ENCODE results near the gene KIF6.

DNA sequence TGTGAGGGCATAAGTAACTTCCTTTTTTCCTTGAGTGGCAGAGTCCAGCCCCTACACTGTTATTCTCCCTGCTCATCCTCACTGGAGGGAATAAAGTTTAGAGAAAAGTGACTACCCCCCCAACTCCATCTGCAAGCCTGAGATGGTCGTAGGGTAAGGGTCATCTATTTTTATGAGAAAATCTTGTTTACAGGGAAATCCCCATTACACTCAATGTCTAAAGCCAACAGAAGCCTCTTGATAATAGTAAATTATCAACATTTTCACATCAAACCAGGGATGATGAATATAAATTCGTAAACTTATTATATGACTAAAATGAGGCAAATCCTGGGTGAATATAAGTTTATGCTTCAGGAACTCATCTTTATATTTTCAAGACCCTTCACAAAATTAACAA is 228.8 kb downstream of the KIF6 start:
- TF ChIP-seq, protein P1, sequence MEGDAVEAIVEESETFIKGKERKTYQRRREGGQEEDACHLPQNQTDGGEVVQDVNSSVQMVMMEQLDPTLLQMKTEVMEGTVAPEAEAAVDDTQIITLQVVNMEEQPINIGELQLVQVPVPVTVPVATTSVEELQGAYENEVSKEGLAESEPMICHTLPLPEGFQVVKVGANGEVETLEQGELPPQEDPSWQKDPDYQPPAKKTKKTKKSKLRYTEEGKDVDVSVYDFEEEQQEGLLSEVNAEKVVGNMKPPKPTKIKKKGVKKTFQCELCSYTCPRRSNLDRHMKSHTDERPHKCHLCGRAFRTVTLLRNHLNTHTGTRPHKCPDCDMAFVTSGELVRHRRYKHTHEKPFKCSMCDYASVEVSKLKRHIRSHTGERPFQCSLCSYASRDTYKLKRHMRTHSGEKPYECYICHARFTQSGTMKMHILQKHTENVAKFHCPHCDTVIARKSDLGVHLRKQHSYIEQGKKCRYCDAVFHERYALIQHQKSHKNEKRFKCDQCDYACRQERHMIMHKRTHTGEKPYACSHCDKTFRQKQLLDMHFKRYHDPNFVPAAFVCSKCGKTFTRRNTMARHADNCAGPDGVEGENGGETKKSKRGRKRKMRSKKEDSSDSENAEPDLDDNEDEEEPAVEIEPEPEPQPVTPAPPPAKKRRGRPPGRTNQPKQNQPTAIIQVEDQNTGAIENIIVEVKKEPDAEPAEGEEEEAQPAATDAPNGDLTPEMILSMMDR (IDR thresholded peaks at IDR 0.05; ENCODE audit: insufficient read depth, low read length): no peak
- TF ChIP-seq, protein P2, sequence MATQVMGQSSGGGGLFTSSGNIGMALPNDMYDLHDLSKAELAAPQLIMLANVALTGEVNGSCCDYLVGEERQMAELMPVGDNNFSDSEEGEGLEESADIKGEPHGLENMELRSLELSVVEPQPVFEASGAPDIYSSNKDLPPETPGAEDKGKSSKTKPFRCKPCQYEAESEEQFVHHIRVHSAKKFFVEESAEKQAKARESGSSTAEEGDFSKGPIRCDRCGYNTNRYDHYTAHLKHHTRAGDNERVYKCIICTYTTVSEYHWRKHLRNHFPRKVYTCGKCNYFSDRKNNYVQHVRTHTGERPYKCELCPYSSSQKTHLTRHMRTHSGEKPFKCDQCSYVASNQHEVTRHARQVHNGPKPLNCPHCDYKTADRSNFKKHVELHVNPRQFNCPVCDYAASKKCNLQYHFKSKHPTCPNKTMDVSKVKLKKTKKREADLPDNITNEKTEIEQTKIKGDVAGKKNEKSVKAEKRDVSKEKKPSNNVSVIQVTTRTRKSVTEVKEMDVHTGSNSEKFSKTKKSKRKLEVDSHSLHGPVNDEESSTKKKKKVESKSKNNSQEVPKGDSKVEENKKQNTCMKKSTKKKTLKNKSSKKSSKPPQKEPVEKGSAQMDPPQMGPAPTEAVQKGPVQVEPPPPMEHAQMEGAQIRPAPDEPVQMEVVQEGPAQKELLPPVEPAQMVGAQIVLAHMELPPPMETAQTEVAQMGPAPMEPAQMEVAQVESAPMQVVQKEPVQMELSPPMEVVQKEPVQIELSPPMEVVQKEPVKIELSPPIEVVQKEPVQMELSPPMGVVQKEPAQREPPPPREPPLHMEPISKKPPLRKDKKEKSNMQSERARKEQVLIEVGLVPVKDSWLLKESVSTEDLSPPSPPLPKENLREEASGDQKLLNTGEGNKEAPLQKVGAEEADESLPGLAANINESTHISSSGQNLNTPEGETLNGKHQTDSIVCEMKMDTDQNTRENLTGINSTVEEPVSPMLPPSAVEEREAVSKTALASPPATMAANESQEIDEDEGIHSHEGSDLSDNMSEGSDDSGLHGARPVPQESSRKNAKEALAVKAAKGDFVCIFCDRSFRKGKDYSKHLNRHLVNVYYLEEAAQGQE (IDR thresholded peaks at IDR 0.05; ENCODE audit: insufficient replicate concordance, low read depth): no peak
- TF ChIP-seq POLR2AphosphoS5 (IDR thresholded peaks at IDR 0.05; ENCODE audit: low read depth): no peak
- TF ChIP-seq GABPA (IDR thresholded peaks at IDR 0.05; ENCODE audit: low read depth): no peak
- TF ChIP-seq SPI1 (IDR thresholded peaks at IDR 0.05; ENCODE audit: borderline replicate concordance, low read depth): no peak
